ENCODE measurements around the gene RANGAP1. TPM values are rescaled to one million over a fixed set of nuclear protein-coding genes. Genes with fewer than 3 reads are reported as not detected.

Gene RANGAP1
- total and polyA plus RNA-seq, 2 donors (not counting 1 experiment from before 2014, with no cell fraction given) = 37.2 to 59.9 TPM

GRCh38 chr22:41243361-41243760 lies 42.6 kb downstream of the RANGAP1 start:
- H3K27me3 ChIP-seq (ENCODE audit: control insufficient read depth, insufficient read depth, low read length) = no peaks in the 10 kb centered on the region
- DNase-seq (ENCODE audit: low read depth in 2 of 2) = no peak
- no peak overlapping the region for H3K27ac ChIP-seq (ENCODE audit: insufficient read depth, low read length)
- no peaks in the 10 kb centered on the region for H3K4me1 ChIP-seq (ENCODE audit: control insufficient read depth, extremely low read depth, insufficient read depth, low read length)
- no peaks in the 10 kb centered on the region for H4K20me1 ChIP-seq (ENCODE audit: control insufficient read depth, extremely low read depth, insufficient read depth, low read length)
- H2AFZ ChIP-seq (ENCODE audit: low read length) = no peak overlapping the region
- H3K79me2 ChIP-seq (ENCODE audit: control insufficient read depth, insufficient read depth, low read length) = no peaks in the 10 kb centered on the region
- TF ChIP-seq EZH2 (IDR thresholded peaks at IDR 0.05; ENCODE audit: low read length, missing control alignments) = no peak
- TF ChIP-seq CTCF (conservative IDR thresholded peaks at IDR 0.05 in 1 of 2, IDR thresholded peaks at IDR 0.05 in 1 of 2; ENCODE audit: low read depth in 1 of 2, low read length in 2 of 2) = no peak
- H3K4me2 ChIP-seq (ENCODE audit: extremely low read depth, insufficient read depth, low read length) = no peak overlapping the region
- no peak overlapping the region for H3K4me3 ChIP-seq (replicated peaks in 1 of 4; ENCODE audit: control extremely low read depth in 1 of 4, insufficient read depth in 1 of 4, low read depth in 3 of 4, low read length in 4 of 4)
- H3K9me3 ChIP-seq (ENCODE audit: control insufficient read depth, insufficient read depth, low read depth, low read length) = no peaks in the 10 kb centered on the region
- H3K9ac ChIP-seq (ENCODE audit: insufficient read depth, low read length) = no peak overlapping the region
- peaks cover 17% of the 10 kb centered on the region for H3K36me3 ChIP-seq (ENCODE audit: control insufficient read depth, insufficient read depth, low read length)

DNA sequence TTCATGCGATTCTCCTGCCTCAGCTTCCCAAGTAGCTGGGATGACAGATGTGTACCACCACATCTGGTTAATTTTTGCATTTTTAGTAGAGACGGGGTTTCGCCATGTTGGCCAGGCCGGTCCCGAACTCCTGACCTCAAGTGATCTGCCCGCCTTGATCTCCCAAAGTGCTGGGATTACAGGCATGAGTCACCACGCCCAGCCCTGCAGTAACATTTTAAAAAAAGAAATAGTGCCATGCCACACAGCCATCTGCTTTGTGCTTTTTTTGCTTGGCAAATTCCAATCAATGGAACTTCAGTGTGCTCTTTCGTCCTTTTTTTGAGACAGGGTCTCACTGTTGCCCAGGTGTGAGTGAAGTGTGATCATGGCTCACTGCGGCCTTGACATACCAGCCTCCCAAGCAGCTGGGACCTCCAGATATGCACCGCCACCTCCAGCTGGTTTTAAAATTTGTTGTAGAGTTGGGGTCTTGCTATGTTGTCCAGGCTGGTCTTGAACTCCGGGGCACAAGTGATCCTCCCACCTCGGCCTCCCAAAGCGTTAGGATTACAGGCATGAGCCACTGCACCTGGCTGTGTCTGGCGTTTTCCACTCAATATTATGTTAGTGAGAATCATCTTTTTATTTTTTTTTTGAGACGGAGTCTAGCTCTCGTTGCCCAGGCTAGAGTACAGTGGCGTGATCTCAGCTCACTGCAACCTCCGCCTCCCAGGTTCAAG lies 43.4 kb downstream of the RANGAP1 start:
- H3K9ac ChIP-seq (ENCODE audit: insufficient read depth, low read length) = no peak overlapping the region
- no peaks in the 10 kb centered on the region for H4K20me1 ChIP-seq (ENCODE audit: control insufficient read depth, extremely low read depth, insufficient read depth, low read length)
- H3K36me3 ChIP-seq (ENCODE audit: control insufficient read depth, insufficient read depth, low read length) = peaks cover 11% of the 10 kb centered on the region
- no peak for DNase-seq (ENCODE audit: low read depth in 2 of 2)
- no peak overlapping the region for H3K4me2 ChIP-seq (ENCODE audit: extremely low read depth, insufficient read depth, low read length)
- H3K27ac ChIP-seq (ENCODE audit: insufficient read depth, low read length) = no peak overlapping the region
- no peak overlapping the region for H3K4me3 ChIP-seq (replicated peaks in 1 of 4; ENCODE audit: control extremely low read depth in 1 of 4, insufficient read depth in 1 of 4, low read depth in 3 of 4, low read length in 4 of 4)
- no peaks in the 10 kb centered on the region for H3K79me2 ChIP-seq (ENCODE audit: control insufficient read depth, insufficient read depth, low read length)
- no peak overlapping the region for H2AFZ ChIP-seq (ENCODE audit: low read length)
- TF ChIP-seq EZH2 (IDR thresholded peaks at IDR 0.05; ENCODE audit: low read length, missing control alignments) (no peak), CTCF (conservative IDR thresholded peaks at IDR 0.05 in 1 of 2, IDR thresholded peaks at IDR 0.05 in 1 of 2; ENCODE audit: low read depth in 1 of 2, low read length in 2 of 2) (no peak)
- H3K27me3 ChIP-seq (ENCODE audit: control insufficient read depth, insufficient read depth, low read length) = no peaks in the 10 kb centered on the region
- H3K4me1 ChIP-seq (ENCODE audit: control insufficient read depth, extremely low read depth, insufficient read depth, low read length) = no peaks in the 10 kb centered on the region
- no peaks in the 10 kb centered on the region for H3K9me3 ChIP-seq (ENCODE audit: control insufficient read depth, insufficient read depth, low read depth, low read length)

DNA sequence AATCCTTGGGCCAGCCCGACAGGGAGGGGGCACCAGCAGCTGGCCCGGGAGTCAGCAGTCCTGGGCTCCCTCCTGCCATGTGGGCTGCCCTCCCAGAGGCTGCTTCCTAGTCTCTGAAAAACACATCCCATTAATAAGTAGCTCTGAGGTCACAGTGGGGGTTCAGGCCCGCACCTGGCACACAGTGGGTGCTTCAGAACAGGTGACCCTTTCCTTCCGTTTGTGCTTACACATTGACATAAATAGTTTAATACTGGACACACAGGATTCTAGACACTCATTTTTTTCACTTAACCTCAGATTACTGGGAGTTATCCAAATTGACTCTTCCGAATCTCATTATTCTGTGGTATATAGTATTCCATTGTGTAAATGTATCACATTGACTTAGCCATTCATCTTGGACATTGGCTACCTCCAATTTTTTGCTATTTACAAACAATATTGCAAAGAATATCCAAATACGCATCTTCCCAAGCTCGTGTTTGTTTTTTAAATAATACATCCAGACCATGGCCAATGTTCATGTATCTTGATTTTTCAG lies 44.8 kb downstream of the RANGAP1 start:
- no peak for DNase-seq (ENCODE audit: low read depth in 2 of 2)
- H3K4me1 ChIP-seq (ENCODE audit: control insufficient read depth, extremely low read depth, insufficient read depth, low read length) = no peaks in the 10 kb centered on the region
- TF ChIP-seq EZH2 (IDR thresholded peaks at IDR 0.05; ENCODE audit: low read length, missing control alignments) (no peak), CTCF (conservative IDR thresholded peaks at IDR 0.05 in 1 of 2, IDR thresholded peaks at IDR 0.05 in 1 of 2; ENCODE audit: low read depth in 1 of 2, low read length in 2 of 2) (no peak)
- no peak overlapping the region for H3K4me2 ChIP-seq (ENCODE audit: extremely low read depth, insufficient read depth, low read length)
- H3K4me3 ChIP-seq (replicated peaks in 1 of 4; ENCODE audit: control extremely low read depth in 1 of 4, insufficient read depth in 1 of 4, low read depth in 3 of 4, low read length in 4 of 4) = no peak overlapping the region
- H3K9me3 ChIP-seq (ENCODE audit: control insufficient read depth, insufficient read depth, low read depth, low read length) = no peaks in the 10 kb centered on the region
- H2AFZ ChIP-seq (ENCODE audit: low read length) = no peak overlapping the region
- no peak overlapping the region for H3K27ac ChIP-seq (ENCODE audit: insufficient read depth, low read length)
- no peak overlapping the region for H3K9ac ChIP-seq (ENCODE audit: insufficient read depth, low read length)
- no peaks in the 10 kb centered on the region for H3K79me2 ChIP-seq (ENCODE audit: control insufficient read depth, insufficient read depth, low read length)
- H4K20me1 ChIP-seq (ENCODE audit: control insufficient read depth, extremely low read depth, insufficient read depth, low read length) = no peaks in the 10 kb centered on the region
- H3K27me3 ChIP-seq (ENCODE audit: control insufficient read depth, insufficient read depth, low read length) = no peaks in the 10 kb centered on the region
- H3K36me3 ChIP-seq (ENCODE audit: control insufficient read depth, insufficient read depth, low read length) = peaks cover 6% of the 10 kb centered on the region
